ENCODE data around the gene IDH3G. TPM values are rescaled to one million over a fixed set of nuclear protein-coding genes. Genes with fewer than 3 reads are reported as not detected.

IDH3G gene
- total RNA-seq, 1 donor from 2014 or later = 17.1 TPM

- no peak for DNase-seq (ENCODE audit: low spot score)
These were observed 20.2 kb downstream of the IDH3G start for GRCh38 chrX:153773741-153774575.

- no peak for DNase-seq (ENCODE audit: low spot score)
These were observed 21.0 kb downstream of the IDH3G start for GRCh38 chrX:153773218-153773611.

DNA sequence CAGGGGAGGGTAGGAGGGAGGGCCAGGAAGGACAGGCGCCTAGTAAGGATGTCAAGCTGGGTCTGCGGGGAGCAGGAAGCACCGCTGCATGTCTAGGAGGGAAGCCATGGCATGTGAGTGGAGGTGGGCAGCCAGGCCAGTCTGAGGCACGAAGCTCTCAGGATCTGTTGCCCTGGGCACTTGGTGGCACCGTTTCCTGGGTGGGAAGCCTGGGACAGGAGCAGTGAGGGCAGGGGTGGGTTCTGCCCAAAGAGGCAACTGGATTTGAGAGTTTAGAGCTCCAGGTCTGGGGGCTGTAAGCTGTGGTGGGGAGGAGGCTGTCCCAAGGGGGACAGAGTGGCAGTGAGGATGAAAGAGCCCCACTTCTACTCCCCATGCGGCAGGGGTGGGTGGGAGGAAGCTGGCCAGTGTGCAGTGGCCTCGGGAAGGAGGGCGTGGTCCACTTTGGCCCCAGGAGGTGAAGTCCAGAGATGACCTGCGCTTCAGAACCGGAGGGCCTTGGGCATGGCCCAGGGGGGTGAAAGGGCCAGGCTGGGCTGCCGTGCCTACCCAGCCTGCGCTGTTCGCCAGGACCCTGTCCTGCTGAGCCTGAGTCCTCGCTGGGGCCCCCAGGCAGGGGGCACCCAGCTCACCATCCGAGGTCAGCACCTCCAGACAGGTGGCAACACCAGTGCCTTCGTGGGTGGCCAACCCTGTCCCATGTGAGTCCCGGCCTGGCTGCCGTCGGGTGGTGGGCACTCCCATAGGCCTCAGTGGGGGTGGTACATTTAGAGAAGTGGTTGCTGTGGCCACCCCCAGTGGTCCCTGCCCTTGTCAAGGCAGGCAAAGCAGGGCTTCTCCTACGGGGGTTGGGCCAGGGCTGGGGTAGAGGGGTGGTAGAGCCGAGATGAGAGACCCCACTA lies 21.6 kb downstream of the IDH3G start:
- no peak for DNase-seq (ENCODE audit: low spot score)

- DNase-seq (ENCODE audit: low spot score) = no peak
These were observed 22.5 kb downstream of the IDH3G start for GRCh38 chrX:153771415-153772315.

- DNase-seq (ENCODE audit: low spot score) = no peak
These were observed 23.4 kb downstream of the IDH3G start for GRCh38 chrX:153770601-153771414.

DNA sequence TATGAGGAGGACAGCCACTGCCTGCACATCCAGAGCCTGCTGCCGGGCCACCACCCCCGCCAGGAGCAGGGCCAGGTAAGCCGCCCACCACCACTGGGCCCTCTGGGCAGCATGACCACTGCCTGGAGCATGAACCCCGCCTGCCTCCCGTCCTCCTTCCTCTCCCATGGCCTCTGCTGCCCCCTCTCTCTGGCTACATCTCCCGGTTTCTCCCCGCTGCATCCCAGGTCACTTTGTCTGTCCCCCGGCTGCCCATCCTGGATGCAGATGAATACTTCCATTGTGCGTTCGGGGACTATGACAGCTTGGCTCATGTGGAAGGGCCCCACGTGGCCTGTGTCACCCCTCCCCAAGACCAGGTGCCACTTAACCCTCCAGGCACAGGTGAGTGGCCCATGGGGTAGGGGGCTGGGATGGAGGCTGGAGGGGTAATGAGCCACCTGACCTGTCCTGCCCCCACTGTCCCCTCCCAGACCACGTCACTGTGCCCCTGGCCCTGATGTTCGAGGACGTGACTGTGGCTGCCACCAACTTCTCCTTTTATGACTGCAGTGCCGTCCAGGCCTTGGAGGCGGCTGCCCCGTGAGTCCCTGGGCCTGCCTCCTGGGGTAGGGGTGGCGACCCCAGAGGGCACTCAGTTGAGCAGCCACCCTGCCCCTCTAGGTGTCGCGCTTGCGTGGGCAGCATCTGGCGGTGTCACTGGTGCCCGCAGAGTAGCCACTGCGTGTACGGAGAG lies 24.1 kb downstream of the IDH3G start:
- DNase-seq (ENCODE audit: low spot score) = no peak

DNA sequence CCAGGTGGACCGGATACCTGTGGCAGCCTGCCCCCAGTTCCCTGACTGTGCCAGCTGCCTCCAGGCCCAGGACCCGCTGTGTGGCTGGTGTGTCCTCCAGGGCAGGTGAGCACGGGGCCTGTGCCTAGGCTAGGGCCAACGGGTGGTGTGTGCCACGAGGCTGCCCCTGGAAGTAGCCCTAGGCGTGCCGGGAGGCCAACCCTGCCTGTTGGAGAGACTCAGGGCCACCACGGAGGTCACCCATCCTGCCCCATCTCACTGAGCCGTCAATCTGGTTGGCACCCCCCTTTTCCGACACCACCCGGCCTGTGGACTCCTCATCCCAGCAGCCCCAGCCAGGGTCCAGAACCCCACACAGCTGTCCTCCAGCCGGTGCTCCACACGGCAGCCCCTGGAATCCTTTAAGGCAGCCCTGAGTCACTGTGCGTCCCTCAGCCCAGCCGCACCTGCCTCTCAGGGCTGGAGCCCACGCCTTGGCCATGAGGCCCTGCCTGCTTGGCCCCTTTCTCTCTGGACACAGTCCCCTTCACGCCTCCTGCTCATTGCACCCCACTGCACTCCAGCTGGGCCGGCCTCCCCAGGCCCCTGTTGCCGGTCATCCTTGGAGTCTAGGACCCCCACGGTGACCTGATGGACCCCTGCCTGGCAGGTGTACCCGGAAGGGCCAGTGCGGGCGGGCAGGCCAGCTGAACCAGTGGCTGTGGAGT lies 24.9 kb downstream of the IDH3G start:
- no peak for DNase-seq (ENCODE audit: low spot score)

DNA sequence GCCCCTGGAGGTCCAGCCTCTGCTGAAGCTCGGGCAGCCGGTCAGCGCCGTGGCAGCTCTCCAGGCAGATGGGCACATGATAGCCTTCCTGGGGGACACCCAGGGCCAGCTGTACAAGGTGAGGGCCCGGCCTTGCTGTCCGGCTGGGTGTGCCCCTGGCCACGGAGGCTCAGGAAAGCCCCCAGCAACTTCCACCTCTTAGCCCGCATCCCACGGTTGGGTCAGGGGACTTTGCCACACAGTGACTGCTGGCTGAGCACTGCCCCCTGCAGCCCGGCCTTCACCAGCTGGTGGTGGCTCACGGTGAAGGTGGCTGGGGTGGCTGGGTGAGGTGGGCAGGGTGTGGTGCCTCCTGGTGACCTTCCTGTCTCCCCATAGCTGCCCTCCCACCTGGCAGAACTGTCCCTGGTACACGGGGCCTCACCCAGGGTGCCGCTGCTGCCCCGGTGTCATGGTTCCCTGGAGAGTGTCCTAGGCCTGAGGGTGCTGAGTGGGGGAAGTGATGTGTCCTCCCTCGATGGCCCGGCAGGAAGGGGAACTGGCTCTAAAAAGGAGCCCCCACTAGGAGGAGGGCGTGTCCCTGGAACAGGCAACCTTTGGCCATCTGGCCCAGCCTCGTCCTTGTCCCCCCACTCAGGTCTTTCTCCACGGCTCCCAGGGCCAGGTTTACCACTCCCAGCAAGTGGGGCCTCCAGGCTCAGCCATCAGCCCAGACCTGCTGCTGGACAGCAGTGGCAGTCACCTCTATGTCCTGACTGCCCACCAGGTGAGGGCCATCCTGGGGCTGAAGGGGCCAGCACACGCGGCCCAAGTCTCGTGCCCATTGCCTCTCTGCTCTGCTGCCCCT lies 25.6 kb downstream of the IDH3G start:
- DNase-seq (ENCODE audit: low spot score) = no peak

GRCh38 chrX:153767674-153768055 lies 26.5 kb downstream of the IDH3G start:
- DNase-seq (ENCODE audit: low spot score) = no peak

DNA sequence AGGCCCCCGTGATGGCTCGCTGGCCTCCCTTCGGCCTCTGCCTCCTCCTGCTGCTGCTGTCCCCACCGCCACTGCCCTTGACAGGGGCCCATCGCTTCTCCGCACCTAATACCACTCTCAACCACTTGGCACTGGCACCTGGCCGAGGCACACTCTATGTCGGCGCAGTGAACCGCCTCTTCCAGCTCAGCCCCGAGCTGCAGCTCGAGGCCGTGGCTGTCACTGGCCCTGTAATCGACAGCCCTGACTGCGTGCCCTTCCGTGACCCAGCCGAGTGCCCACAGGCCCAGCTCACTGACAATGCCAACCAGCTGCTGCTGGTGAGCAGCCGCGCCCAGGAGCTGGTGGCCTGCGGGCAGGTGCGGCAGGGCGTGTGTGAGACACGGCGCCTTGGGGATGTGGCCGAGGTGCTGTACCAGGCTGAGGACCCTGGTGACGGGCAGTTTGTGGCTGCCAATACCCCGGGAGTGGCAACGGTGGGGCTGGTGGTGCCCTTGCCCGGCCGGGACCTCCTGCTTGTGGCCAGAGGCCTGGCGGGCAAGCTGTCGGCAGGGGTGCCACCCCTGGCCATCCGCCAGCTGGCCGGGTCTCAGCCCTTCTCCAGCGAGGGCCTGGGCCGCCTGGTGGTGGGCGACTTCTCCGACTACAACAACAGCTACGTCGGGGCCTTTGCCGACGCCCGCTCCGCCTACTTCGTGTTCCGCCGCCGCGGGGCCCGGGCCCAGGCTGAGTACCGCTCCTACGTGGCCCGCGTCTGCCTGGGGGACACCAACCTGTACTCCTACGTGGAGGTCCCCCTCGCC lies 27.1 kb downstream of the IDH3G start:
- no peak for DNase-seq (ENCODE audit: low spot score)

GRCh38 chrX:153766098-153766817 lies 27.9 kb downstream of the IDH3G start:
- DNase-seq (ENCODE audit: low spot score) = peak; percentile 77

- DNase-seq (ENCODE audit: low spot score) = peak; percentile 40
These were observed 28.8 kb downstream of the IDH3G start for GRCh38 chrX:153765138-153766079.

DNA sequence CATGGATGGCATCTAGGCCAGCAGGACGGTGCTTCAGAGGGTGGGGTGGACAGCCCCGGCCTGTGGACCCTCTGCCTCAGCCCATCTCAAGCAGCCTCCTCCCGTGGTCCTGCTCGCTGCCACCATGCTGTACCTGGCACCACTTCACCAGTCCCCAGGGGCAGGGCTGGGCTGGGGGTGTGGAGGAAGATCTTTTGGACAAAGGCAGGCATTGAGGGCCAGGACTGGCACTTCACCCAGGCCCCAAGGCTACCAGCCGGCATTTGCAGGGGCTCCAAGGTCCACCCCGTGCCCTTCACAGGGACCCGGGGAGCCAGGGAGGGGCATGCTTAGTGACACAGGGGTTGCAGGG lies 29.4 kb downstream of the IDH3G start:
- DNase-seq (ENCODE audit: low spot score) = no peak

DNA sequence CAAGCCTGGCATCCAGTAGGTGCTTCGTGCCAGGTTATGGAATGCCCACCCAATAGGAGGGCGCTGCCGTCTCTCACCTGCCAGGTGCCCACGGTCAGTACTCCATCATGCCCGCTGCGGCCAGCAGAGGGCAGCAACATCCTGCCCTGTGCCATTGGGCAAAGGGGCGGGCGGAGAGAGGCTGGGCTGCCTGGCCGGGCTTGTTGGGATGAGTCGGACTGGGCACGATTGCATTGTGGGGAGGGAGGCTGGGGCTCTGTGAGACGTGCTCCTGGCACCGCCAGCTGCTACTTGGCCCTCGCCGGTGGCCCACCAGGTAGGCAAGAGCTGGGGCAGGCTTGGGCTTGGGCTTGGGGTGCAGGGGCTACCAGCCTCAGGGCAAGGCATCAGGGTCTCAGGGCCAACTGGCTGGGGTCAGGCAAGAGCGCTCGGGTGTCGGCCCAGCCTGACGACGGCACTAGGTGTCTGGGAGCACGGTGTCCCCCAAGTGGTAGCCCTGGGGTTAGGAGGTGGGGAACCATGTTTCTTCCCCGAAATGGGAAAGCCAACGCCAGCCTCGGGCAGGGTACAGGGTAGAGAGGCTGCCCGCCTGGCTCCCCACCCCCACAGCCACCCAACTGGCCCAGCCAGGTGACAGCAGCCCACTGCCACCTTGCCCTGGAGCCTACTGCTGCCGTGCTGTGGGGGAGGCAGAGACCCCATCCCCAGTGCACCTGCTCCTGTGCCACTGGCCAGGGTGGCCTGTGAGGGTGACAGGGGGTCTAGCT lies 30.0 kb downstream of the IDH3G start, which contains the start of gene PLXNB3:
Gene PLXNB3, plus strand, starts transcription at position 261 of the 767 bp plus-strand sequence. CDS start 1,287 bp downstream, outside the sequence.
- DNase-seq (ENCODE audit: low spot score) = peak; percentile 61
